GM12873 (cell line): ENCODE measurements around the gene NR6A1.

Source experiments
- TF ChIP-seq, protein P1 (sequence below): IDR thresholded peaks from 2 replicates; pipeline ENCODE4 v1.5.1; 2012; ENCODE audit warnings: low read depth, mild to moderate bottlenecking, moderate library complexity, low read length, control low read depth; ENCODE audit not compliant: insufficient read depth; ENCODE audit errors: missing control alignments

Gene NR6A1

GRCh38 chr9:124773473-124774128 is 2.5 kb upstream of the NR6A1 start:
- TF ChIP-seq, protein P1, sequence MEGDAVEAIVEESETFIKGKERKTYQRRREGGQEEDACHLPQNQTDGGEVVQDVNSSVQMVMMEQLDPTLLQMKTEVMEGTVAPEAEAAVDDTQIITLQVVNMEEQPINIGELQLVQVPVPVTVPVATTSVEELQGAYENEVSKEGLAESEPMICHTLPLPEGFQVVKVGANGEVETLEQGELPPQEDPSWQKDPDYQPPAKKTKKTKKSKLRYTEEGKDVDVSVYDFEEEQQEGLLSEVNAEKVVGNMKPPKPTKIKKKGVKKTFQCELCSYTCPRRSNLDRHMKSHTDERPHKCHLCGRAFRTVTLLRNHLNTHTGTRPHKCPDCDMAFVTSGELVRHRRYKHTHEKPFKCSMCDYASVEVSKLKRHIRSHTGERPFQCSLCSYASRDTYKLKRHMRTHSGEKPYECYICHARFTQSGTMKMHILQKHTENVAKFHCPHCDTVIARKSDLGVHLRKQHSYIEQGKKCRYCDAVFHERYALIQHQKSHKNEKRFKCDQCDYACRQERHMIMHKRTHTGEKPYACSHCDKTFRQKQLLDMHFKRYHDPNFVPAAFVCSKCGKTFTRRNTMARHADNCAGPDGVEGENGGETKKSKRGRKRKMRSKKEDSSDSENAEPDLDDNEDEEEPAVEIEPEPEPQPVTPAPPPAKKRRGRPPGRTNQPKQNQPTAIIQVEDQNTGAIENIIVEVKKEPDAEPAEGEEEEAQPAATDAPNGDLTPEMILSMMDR, result no peak

GRCh38 chr9:124771867-124772679 is 962 bp upstream of the NR6A1 start:
- TF ChIP-seq, protein P1, result peak; percentile 88

- TF ChIP-seq, protein P1, result no peak
Observed at GRCh38 chr9:124770359-124771020, 621 bp downstream of the NR6A1 start.

DNA sequence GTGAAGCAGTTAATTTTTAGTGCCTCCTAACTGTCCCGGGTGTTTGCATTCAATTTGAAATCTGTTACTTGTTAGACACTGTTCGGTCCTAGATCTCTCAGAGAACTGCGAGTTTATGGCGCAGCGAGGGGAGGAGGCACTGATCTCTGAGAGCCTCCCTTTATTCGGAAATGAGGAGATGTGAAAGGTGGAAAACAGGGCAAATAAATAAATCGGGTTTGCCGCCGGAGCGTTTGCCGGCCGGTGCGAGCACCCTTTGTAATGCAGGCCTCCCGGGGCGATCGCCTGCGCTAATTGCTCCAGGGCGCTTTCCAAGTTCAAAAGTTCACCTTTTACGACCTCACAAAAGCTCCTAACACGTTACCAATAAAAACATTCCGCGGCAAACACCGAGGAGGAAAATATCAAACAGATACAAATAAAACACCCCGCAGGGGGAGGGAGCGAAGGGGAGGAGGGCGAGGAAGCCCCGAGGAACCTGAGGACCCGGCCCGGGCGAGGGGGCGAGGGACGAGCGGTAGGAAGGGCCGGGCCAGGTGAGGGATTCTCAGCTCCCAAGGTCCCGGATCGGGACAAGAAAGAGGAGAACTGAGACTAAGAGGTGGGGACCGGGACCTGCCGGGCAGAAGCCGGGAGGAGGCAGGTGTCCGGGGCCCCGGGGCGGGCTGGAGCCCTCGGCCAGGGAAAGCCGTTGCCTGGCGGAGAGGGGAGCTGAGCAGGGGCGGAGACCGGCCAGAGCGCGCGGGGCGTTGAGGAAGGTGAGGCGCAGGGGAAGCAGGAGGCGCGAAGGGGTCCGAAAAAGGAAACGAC is 1.4 kb downstream of the NR6A1 start:
- TF ChIP-seq, protein P1, result no peak

DNA sequence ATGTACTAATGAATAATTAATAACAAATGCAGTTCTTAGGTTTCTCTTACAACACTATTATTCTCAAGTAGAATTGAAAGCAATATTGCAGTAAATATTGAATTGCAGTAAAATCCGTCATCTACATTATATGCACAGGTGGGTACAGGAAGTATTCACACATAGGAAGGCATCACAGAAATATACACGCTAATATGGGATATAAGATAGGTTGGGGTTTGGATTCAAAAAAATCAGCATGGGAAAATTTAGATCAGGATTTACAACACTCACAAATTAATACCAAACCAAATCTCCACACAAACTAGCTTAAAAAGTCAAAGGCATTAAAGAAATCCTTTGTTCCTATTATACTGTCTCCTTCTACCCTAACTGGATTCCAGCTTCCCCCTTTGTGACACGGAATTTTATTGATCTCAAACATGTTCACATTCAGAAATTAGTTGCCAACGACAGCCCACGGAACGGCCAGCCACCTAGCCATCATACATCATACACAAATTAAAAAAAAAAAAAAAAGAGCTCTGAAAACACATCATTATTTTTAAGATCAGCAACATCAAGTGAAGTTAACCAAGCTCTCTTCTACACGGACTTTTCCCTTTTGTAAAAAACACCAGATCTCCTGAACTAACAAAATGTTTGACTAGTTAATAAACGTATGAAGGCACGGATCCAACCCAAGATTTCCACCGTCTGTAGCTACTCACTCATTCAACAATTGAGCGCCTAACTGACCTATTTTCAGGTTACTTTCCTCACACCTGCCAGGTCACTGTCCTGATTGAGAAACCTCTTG is 2.2 kb downstream of the NR6A1 start:
- TF ChIP-seq, protein P1, result no peak

- TF ChIP-seq, protein P1, result no peak
Observed at GRCh38 chr9:124768334-124768733, 2.8 kb downstream of the NR6A1 start.
